ENCODE results near the gene INPP5A. TPM values are rescaled to one million over a fixed set of nuclear protein-coding genes. Genes with fewer than 3 reads are reported as not detected.

Gene INPP5A
- total RNA-seq, 1 experiment from 2014 or later, result 12.3 TPM

GRCh38 chr10:132679217-132679595 is 141.6 kb downstream of the INPP5A start:
- Histone ChIP-seq H3K4me3 (replicated peaks in 1 of 2; ENCODE audit: low read depth in 1 of 2, low read length in 2 of 2) (no peak overlapping the region), H3K9me3 (ENCODE audit: control insufficient read depth in 1 of 2, insufficient read depth in 1 of 2, low read depth in 1 of 2, low read length in 2 of 2) (no peaks in the 10 kb centered on the region), H3K79me2 (ENCODE audit: insufficient read depth, low read length) (no peaks in the 10 kb centered on the region), H3K27ac (ENCODE audit: low read depth, low read length) (no peak overlapping the region), H3K9ac (ENCODE audit: low read length) (no peak overlapping the region), H3K36me3 (ENCODE audit: control insufficient read depth in 1 of 2, insufficient read depth in 2 of 2, low read length in 2 of 2) (no peaks in the 10 kb centered on the region), H3K4me1 (ENCODE audit: control insufficient read depth in 1 of 2, insufficient read depth in 2 of 2, low read length in 2 of 2) (no peaks in the 10 kb centered on the region; a peak in 1 of 4 replicates), H4K20me1 (ENCODE audit: insufficient read depth) (no peaks in the 10 kb centered on the region), H3K9me2 (ENCODE audit: insufficient read depth) (no peaks in the 10 kb centered on the region), H3K4me2 (ENCODE audit: low read length) (no peak overlapping the region), H2AFZ (ENCODE audit: low read depth, low read length, poor library complexity, severe bottlenecking) (no peak overlapping the region), H3K27me3 (ENCODE audit: insufficient read depth, low read length) (no peaks in the 10 kb centered on the region)
- no peak for ATAC-seq
- no TSS peak for BruUV-seq (replicated peaks)
- RAD21 ChIA-PET (ENCODE audit: low non-redundant PET in 1 of 2, low total read pairs in 2 of 2, uncharacterized antibody in 2 of 2, unreplicated experiment in 2 of 2), result no interaction called here
- POLR2A ChIA-PET, result no interaction called here
- TF ChIP-seq CEBPB (IDR thresholded peaks at IDR 0.05; ENCODE audit: low read depth) (no peak), YY1 (IDR thresholded peaks at IDR 0.05; ENCODE audit: extremely low read depth, insufficient replicate concordance, low read depth, low read length) (no peak), REST (IDR thresholded peaks at IDR 0.05; ENCODE audit: low read depth) (no peak), ELF1 (IDR thresholded peaks at IDR 0.05; ENCODE audit: borderline replicate concordance, low read depth) (no peak), CBX3 (IDR thresholded peaks at IDR 0.05; ENCODE audit: low read depth) (no peak), POLR2A (IDR thresholded peaks at IDR 0.05; ENCODE audit: borderline replicate concordance, extremely low read depth, insufficient read depth, insufficient read length) (no peak), JUND (IDR thresholded peaks at IDR 0.05) (no peak), ZBTB33 (IDR thresholded peaks at IDR 0.05; ENCODE audit: extremely low read depth, insufficient replicate concordance, low read length) (no peak), CTCF (IDR thresholded peaks at IDR 0.05 in 2 of 3, conservative IDR thresholded peaks at IDR 0.05 in 1 of 3; ENCODE audit: borderline replicate concordance in 1 of 3, insufficient read depth in 1 of 3, low read depth in 2 of 3, low read length in 2 of 3) (no peak), EZH2phosphoT487 (IDR thresholded peaks at IDR 0.05; ENCODE audit: borderline replicate concordance) (no peak), SRF (IDR thresholded peaks at IDR 0.05; ENCODE audit: low read depth) (no peak), TCF7L2 (IDR thresholded peaks at IDR 0.05; ENCODE audit: borderline replicate concordance, extremely low read depth, insufficient read depth, insufficient read length) (no peak), EGR1 (IDR thresholded peaks at IDR 0.05; ENCODE audit: low read depth) (no peak), RAD21 (IDR thresholded peaks at IDR 0.05; ENCODE audit: low read depth) (no peak), EZH2 (IDR thresholded peaks at IDR 0.05) (no peak), ZFX (IDR thresholded peaks at IDR 0.05) (no peak)
- TF ChIP-seq, protein P1, sequence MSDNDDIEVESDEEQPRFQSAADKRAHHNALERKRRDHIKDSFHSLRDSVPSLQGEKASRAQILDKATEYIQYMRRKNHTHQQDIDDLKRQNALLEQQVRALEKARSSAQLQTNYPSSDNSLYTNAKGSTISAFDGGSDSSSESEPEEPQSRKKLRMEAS (IDR thresholded peaks at IDR 0.05), result no peak
- intact Hi-C loops (cut with micrococcal nuclease), result no loop called here
- CTCF ChIA-PET, result no interaction called here
- DNase-seq (ENCODE audit: low read depth, low spot score), result no peak
